Activated T-helper 1 cell treated with anti-CD3 and anti-CD28 coated beads, Interleukin-12 subunit alpha, Interleukin-12 subunit beta, Interleukin-2, Interleukin-4 antibody, amounts not matched to agents 30 ng/mL and 10 ng/mL and 1 ng/mL, durations not matched to agents 14 hours and 24 hours and 36 hours (primary cell): ENCODE data around the gene GRPR. TPM values are rescaled to one million over a fixed set of nuclear protein-coding genes. Genes with fewer than 3 reads are reported as not detected.

ENCODE experiments used
- DNase-seq: peaks from one replicate; pipeline ENCODE4 v3.0.0; 2021; ENCODE audit warnings: low spot score
- H3K27ac Mint-ChIP-seq: one replicate; pipeline ENCODE4 v1.8.0; 2021; ENCODE audit warnings: mild to moderate bottlenecking, mixed read lengths
- H3K27me3 Mint-ChIP-seq: one replicate; pipeline ENCODE4 v1.8.0; 2022; ENCODE audit warnings: mild to moderate bottlenecking, moderate library complexity, mixed read lengths; ENCODE audit not compliant: insufficient read depth
- H3K36me3 Mint-ChIP-seq: one replicate; pipeline ENCODE4 v1.8.0; 2021; ENCODE audit warnings: low read depth, mixed read lengths
- H3K4me1 Mint-ChIP-seq: one replicate; pipeline ENCODE4 v1.8.0; 2021; ENCODE audit warnings: low read depth, mixed read lengths
- H3K4me3 Mint-ChIP-seq: one replicate; pipeline ENCODE4 v1.8.0; 2021; ENCODE audit warnings: mild to moderate bottlenecking, moderate library complexity, mixed read lengths
- H3K9me3 Mint-ChIP-seq: one replicate; pipeline ENCODE4 v1.8.0; 2021; ENCODE audit warnings: mixed read lengths
- intact Hi-C: fragments of 100-400 bp; cut with micrococcal nuclease; formaldehyde crosslinking; loops from one replicate; pipeline ENCODE4 v1.15.1; 2024
- total RNA-seq: library from RNA; stranded (reverse); gene quantifications from 2 replicates; pipeline ENCODE4 v1.2.3, GENCODE V29; 2022

Gene GRPR
- total RNA-seq, 1 donor from 2014 or later, result not detected

DNA sequence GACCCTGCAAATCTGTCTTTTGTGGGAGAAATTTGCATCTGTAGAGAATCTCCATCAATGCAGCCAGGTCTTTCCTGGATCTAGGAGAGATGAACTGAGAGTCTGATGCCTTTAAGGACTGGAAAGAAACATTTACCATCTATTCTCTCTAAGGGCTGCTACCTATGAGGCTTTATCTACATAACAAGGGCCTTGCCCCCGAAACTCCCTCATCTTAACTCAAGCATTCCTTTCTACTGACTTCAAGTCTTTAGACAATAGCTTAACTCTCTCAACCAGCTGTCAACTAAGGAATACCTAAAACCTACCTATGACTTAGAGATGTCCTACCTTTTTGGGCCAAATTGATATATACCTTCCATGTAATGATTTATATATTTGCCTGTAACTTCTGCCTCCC is 76.0 kb downstream of the GRPR start:
- no peaks in the 10 kb centered on the region for H3K4me1 Mint-ChIP-seq
- H3K4me3 Mint-ChIP-seq, result no peak overlapping the region

DNA sequence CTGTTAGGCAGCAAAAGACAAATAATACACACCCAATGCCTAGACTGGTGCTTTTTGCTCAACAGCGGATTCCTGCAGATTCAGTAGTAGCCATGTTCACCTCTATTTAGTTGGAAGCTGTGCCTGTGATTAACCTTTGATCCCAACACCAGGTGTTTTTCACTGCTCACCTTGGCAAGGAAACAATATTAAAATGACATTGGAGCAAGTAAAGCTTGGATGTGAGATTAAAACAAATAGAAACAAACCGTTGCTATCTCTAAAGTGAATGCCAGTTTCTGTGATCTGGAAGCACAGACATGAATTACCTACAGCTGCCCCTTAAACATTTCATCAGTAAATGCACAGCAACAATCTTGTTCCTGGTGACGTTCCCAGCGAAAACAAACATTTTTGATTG is 79.6 kb downstream of the GRPR start:
- no peaks in the 10 kb centered on the region for H3K4me1 Mint-ChIP-seq
- H3K9me3 Mint-ChIP-seq, result no peaks in the 10 kb centered on the region
- no peak overlapping the region for H3K27ac Mint-ChIP-seq
- no peak for DNase-seq
- peaks cover 3% of the 10 kb centered on the region for H3K27me3 Mint-ChIP-seq
- H3K4me3 Mint-ChIP-seq, result no peak overlapping the region
- intact Hi-C loops, result no loop called here
- no peaks in the 10 kb centered on the region for H3K36me3 Mint-ChIP-seq

More for the DNA sequence above, 76.0 kb downstream of the GRPR start:
- Mint-ChIP-seq H3K27ac (no peak overlapping the region), H3K9me3 (no peaks in the 10 kb centered on the region), H3K27me3 (no peaks in the 10 kb centered on the region), H3K36me3 (no peaks in the 10 kb centered on the region)
- intact Hi-C loops, result no loop called here
- DNase-seq, result no peak

Other genes with a start within 250 kb of the GRPR start
- not detected in 2 replicates for gene MAGEB17, start 43.9 kb downstream of the GRPR start, total RNA-seq